ENCODE measurements around the gene GJA3.

DNA sequence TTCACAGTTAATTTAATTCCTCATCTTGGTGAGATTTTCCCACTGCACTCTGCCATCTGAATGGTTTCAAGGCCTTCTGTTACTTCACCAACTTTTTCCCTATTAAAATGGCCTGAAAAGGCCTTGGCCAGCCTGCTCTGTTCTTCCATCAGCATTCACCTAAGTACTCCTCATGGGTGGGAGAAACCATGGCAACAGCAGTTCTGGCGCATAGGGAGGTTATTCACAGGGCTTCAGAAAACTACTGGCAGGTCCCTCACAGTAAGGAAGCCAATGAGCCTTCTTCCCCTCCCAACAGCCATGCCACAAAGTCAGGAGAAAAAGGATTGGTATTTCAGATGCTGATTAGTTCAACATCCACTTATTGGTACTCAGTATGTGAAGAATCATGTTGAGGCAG is 49.1 kb upstream of the GJA3 start:
- TF ChIP-seq, protein P1, sequence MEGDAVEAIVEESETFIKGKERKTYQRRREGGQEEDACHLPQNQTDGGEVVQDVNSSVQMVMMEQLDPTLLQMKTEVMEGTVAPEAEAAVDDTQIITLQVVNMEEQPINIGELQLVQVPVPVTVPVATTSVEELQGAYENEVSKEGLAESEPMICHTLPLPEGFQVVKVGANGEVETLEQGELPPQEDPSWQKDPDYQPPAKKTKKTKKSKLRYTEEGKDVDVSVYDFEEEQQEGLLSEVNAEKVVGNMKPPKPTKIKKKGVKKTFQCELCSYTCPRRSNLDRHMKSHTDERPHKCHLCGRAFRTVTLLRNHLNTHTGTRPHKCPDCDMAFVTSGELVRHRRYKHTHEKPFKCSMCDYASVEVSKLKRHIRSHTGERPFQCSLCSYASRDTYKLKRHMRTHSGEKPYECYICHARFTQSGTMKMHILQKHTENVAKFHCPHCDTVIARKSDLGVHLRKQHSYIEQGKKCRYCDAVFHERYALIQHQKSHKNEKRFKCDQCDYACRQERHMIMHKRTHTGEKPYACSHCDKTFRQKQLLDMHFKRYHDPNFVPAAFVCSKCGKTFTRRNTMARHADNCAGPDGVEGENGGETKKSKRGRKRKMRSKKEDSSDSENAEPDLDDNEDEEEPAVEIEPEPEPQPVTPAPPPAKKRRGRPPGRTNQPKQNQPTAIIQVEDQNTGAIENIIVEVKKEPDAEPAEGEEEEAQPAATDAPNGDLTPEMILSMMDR (IDR thresholded peaks at IDR 0.05), result no peak
- TF ChIP-seq POLR2A (IDR thresholded peaks at IDR 0.05), result no peak
